Suprapubic skin (tissue), 4 donors: Measurements from ENCODE around the gene JSRP1. TPM values are rescaled to one million over a fixed set of nuclear protein-coding genes. Genes with fewer than 3 reads are reported as not detected.

Experiments
- DNase-seq, 2 donors: peaks; one replicate each; pipeline ENCODE4 v3.0.0-alpha.2; 2019; ENCODE audit warnings: low spot score in 2 of 2
- H3K27ac ChIP-seq: fragments of 200-600 bp; sonication (generic); one replicate; pipeline ENCODE4 v1.5.1; 2019
- H3K27me3 ChIP-seq: fragments of 200-600 bp; sonication (generic); one replicate; pipeline ENCODE4 v1.5.1; 2019
- H3K36me3 ChIP-seq: fragments of 200-600 bp; sonication (generic); one replicate; pipeline ENCODE4 v1.5.1; 2019
- H3K4me1 ChIP-seq: fragments of 200-600 bp; sonication (generic); one replicate; pipeline ENCODE4 v1.5.1; 2019
- H3K4me3 ChIP-seq: fragments of 200-600 bp; sonication (generic); one replicate; pipeline ENCODE4 v1.5.1; 2019; ENCODE audit warnings: mild to moderate bottlenecking
- H3K9me3 ChIP-seq: fragments of 200-600 bp; sonication (generic); one replicate; pipeline ENCODE4 v1.5.1; 2019
- EP300 ChIP-seq: sonication (generic); formaldehyde crosslinking; IDR thresholded peaks from one replicate; pipeline ENCODE4 v1.6.1; 2017; ENCODE audit warnings: antibody characterized with exemption
- POLR2A ChIP-seq, 2 donors: fragments of 450-650 bp; IDR thresholded peaks; one replicate each; pipeline ENCODE4 v1.6.1; 2017; ENCODE audit warnings: antibody characterized with exemption in 2 of 2, mild to moderate bottlenecking in 2 of 2, moderate library complexity in 2 of 2
- POLR2AphosphoS5 ChIP-seq, 3 donors: sonication (generic); formaldehyde crosslinking; IDR thresholded peaks; one replicate each; pipeline ENCODE4 v1.6.1; 2017; ENCODE audit warnings: antibody characterized with exemption in 3 of 3
- WGBS: methylation state at CpG from one replicate; pipeline ENCODE4 v1.1.5; 2018; 5-methylcytosine and 5-hydroxymethylcytosine counted together
- total RNA-seq, 4 donors: library from RNA; depleted of rRNA; stranded (reverse); fragments of >200 nt; gene quantifications; one replicate each; pipeline ENCODE4 v1.1.0, GENCODE V29; 2016
- TF ChIP-seq, protein P1 (sequence below), 2 donors: fragments of 200-600 bp in 1 of 2; fragments of 450-650 bp in 1 of 2; sonication (generic) in 1 of 2; IDR thresholded peaks; one replicate each; pipeline ENCODE4 v1.5.1; 2016 to 2019; ENCODE audit warnings: antibody characterized with exemption in 2 of 2, mild to moderate bottlenecking in 1 of 2, moderate library complexity in 1 of 2

JSRP1 gene
- total RNA-seq, 4 donors from 2014 or later, result not detected

DNA sequence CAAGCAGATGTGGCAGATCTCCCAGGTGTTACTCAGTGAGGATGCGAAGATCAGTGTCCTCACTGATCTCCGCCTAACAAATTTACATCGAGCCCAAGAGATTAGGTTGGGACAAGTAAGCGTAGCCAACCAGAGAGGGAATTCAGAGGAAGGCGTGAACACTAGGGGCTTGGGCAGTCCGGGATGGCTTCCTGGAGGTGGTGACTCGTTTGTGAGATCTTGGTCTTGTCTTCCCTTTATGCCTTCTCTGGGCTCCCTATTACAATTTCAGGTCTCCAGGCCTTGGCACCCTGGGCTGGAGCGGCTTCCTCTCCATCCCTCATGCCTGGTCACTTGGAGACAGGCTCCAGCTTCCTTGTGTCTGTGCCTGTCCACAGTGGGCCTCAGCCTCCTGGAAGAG, 13.4 kb downstream of the JSRP1 start:
- no peaks in the 10 kb centered on the region for H3K9me3 ChIP-seq
- TF ChIP-seq POLR2AphosphoS5 (IDR thresholded peaks at IDR 0.05), result no peak
- TF ChIP-seq EP300, result no peak
- TF ChIP-seq, protein P1, sequence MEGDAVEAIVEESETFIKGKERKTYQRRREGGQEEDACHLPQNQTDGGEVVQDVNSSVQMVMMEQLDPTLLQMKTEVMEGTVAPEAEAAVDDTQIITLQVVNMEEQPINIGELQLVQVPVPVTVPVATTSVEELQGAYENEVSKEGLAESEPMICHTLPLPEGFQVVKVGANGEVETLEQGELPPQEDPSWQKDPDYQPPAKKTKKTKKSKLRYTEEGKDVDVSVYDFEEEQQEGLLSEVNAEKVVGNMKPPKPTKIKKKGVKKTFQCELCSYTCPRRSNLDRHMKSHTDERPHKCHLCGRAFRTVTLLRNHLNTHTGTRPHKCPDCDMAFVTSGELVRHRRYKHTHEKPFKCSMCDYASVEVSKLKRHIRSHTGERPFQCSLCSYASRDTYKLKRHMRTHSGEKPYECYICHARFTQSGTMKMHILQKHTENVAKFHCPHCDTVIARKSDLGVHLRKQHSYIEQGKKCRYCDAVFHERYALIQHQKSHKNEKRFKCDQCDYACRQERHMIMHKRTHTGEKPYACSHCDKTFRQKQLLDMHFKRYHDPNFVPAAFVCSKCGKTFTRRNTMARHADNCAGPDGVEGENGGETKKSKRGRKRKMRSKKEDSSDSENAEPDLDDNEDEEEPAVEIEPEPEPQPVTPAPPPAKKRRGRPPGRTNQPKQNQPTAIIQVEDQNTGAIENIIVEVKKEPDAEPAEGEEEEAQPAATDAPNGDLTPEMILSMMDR (IDR thresholded peaks at IDR 0.05), result no peak
- no peak for TF ChIP-seq POLR2A (IDR thresholded peaks at IDR 0.05)
- WGBS, result 90% methylated on average over 8 of the region's 8 CpGs
- H3K27ac ChIP-seq, result no peak overlapping the region
- peaks cover 48% of the 10 kb centered on the region for H3K36me3 ChIP-seq
- H3K4me1 ChIP-seq, result peaks cover 54% of the 10 kb centered on the region
- H3K27me3 ChIP-seq, result no peaks in the 10 kb centered on the region
- no peak overlapping the region for H3K4me3 ChIP-seq
- no peak for DNase-seq

DNA sequence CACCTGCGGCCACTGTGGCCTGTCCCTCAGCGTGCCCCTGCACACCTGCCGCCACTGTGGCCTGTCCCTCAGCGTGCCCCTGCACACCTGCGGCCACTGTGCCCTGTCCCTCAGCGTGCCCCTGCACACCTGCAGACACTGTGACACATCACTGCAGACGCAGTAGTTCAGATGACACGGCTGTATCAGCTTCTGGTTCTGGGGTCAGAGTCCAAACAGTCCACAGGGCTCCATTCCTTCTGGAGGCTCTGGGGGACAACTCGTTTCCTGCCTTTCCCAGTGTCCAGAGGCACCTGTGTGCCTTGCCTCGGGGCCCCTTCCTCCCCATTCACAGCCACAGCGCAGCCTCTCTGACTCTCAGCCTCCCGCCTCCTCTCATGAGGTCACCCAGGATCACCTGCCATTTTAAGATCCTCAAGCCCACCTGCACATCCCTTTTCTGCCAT, 14.1 kb downstream of the JSRP1 start:
- H3K4me3 ChIP-seq, result no peak overlapping the region
- H3K4me1 ChIP-seq, result peaks cover 61% of the 10 kb centered on the region
- DNase-seq, result no peak
- 79% methylated on average over 5 of the region's 12 CpGs for WGBS
- peaks cover 41% of the 10 kb centered on the region for H3K36me3 ChIP-seq
- TF ChIP-seq, protein P1 (IDR thresholded peaks at IDR 0.05), result no peak
- TF ChIP-seq EP300 (no peak), POLR2AphosphoS5 (IDR thresholded peaks at IDR 0.05) (no peak), POLR2A (IDR thresholded peaks at IDR 0.05) (no peak)
- H3K9me3 ChIP-seq, result no peaks in the 10 kb centered on the region
- no peak overlapping the region for H3K27ac ChIP-seq
- H3K27me3 ChIP-seq, result no peaks in the 10 kb centered on the region

DNA sequence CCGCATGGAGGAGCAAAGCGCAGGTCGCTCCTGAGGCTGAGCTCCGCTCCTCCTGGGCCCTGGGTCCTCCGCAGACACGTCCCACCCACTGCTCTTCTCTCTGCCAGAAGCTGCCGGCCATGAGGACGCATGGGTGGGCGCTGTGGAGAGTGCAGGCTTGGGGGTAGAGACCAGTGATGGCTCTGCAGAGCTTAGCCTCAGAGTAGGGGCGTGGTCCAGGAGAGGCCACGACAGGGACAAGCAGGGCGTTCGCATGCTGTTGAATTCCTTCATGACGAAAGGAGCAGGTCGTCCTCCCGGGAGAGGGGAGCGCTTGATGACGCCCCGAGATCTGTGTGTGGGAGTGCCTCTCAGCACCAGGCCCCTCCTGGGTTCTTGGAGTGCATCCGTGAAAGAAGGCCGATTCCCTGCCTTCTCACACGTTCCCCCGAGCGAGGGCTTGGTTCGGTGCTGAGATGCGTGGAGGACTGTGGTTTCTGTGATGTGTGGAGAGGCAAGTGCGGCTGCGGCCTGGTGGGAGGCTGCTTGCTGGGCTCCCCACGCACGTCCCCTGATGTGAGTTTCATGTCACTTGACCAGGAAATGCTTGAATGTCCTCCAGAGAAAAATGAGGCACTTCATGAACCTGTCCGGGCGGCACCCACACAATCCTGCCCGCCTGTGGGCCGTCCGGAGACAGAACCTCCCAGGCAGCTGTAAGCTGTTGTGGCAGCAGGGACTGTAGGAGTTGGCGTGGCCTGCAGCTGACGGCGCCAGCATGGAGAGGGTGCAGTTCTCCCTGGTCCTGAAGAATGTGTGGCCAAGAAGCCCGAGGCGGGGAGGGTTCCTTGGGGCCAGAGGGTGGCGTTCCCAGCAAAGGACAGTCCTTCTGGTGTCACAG, 15.1 kb downstream of the JSRP1 start:
- no peak for TF ChIP-seq EP300
- TF ChIP-seq POLR2A (IDR thresholded peaks at IDR 0.05), result no peak
- TF ChIP-seq, protein P1 (IDR thresholded peaks at IDR 0.05), result no peak
- TF ChIP-seq POLR2AphosphoS5 (IDR thresholded peaks at IDR 0.05), result no peak
- peak overlapping the region; percentile 66 for H3K27ac ChIP-seq
- peak overlapping the region; percentile 44 for H3K4me3 ChIP-seq
- H3K9me3 ChIP-seq, result no peaks in the 10 kb centered on the region
- peaks cover 31% of the 10 kb centered on the region for H3K36me3 ChIP-seq
- no peaks in the 10 kb centered on the region for H3K27me3 ChIP-seq
- WGBS, result 46% methylated on average over 29 of the region's 41 CpGs
- no peak for DNase-seq
- peaks cover 63% of the 10 kb centered on the region for H3K4me1 ChIP-seq

DNA sequence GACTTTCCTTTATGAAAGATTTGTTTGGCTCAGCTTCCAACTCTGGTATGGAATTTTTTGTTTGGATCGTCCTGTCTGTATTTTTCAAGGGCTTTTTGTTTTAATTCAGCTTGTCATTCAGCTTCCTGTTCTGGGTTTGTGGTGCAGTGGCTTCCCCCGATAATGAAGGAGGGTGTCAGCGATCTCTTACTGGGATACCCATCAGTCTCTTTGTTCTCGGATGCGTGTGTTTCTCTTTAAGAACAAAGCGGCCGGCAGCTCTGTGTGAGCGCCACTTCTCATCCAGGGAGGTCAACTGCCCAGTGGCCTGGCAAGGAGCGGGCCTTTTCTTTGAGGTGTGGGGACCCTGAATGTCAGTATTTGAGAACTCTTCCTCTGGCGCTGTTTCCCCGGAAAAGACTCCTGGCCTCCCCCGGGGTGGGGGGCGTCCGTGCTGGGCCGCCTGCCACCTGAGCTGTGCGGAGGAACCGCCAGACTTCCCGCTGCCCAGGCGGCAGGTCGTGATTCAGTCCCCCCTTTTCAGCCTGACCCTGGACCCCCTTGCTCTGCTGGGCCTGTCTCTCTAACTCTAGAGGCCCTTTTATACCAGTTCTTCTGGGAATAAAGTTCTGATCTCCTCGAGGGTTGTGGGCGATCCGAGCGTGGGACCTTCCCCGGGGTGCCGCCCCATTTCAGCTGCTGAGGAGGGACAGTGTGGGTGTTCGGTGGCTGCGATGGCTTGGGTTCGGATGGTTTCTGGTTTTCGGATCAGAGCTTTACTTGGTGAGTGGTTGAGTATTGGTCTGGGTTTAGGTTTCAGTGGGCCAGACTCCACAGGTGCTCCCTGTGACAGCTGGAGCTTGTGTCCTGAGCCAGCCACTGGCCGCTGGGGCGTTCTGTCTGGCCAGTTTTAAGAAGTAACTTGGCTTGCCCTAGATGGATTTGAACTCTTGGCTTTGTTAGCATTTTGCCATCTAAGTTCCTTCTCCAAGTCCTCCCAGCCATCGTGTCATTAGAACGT, 16.1 kb downstream of the JSRP1 start:
- H3K36me3 ChIP-seq, result peaks cover 21% of the 10 kb centered on the region
- WGBS, result 49% methylated on average over 22 of the region's 34 CpGs
- TF ChIP-seq, protein P1 (IDR thresholded peaks at IDR 0.05), result no peak
- no peak for TF ChIP-seq POLR2AphosphoS5 (IDR thresholded peaks at IDR 0.05)
- no peak for TF ChIP-seq POLR2A (IDR thresholded peaks at IDR 0.05)
- TF ChIP-seq EP300, result no peak
- H3K4me3 ChIP-seq, result peak overlapping the region; percentile 44
- no peak for DNase-seq
- H3K4me1 ChIP-seq, result peaks cover 69% of the 10 kb centered on the region
- H3K9me3 ChIP-seq, result no peaks in the 10 kb centered on the region
- H3K27ac ChIP-seq, result peak overlapping the region; percentile 36
- H3K27me3 ChIP-seq, result no peaks in the 10 kb centered on the region
